SIG-M5 treated with dmso at 0.1 percent for 504 hours (cell line): ENCODE results near the gene RCC2.

Experiments used
- DNase-seq: peaks from one replicate; lab custom pipeline; 2025; ENCODE audit not compliant: unreplicated experiment; lab: John Stamatoyannopoulos, UW

Gene RCC2

GRCh38 chr1:17447501-17447992 lies 8.1 kb upstream of the RCC2 start:
- DNase-seq: no peak

GRCh38 chr1:17442841-17443240 lies 3.4 kb upstream of the RCC2 start:
- no peak for DNase-seq

GRCh38 chr1:17441993-17442357 lies 2.5 kb upstream of the RCC2 start:
- DNase-seq: no peak

- DNase-seq: peak; percentile 72
Observed at GRCh38 chr1:17441265-17441992, 2.0 kb upstream of the RCC2 start.

GRCh38 chr1:17440827-17441168 lies 1.3 kb upstream of the RCC2 start:
- DNase-seq: no peak

- no peak for DNase-seq
Observed at GRCh38 chr1:17440074-17440826, 773 bp upstream of the RCC2 start.

- peak; percentile 70 for DNase-seq
Observed at GRCh38 chr1:17438318-17439249, 893 bp downstream of the RCC2 start.

GRCh38 chr1:17437580-17438317 lies 1.7 kb downstream of the RCC2 start:
- peak; percentile 30 for DNase-seq

- no peak for DNase-seq
Observed at GRCh38 chr1:17437260-17437579, 2.3 kb downstream of the RCC2 start.

- DNase-seq: no peak
Observed at GRCh38 chr1:17436380-17437174, 2.9 kb downstream of the RCC2 start.

GRCh38 chr1:17434601-17435000 lies 4.9 kb downstream of the RCC2 start:
- no peak for DNase-seq

GRCh38 chr1:17434016-17434415 lies 5.5 kb downstream of the RCC2 start:
- no peak for DNase-seq

GRCh38 chr1:17433261-17433660 lies 6.2 kb downstream of the RCC2 start:
- no peak for DNase-seq

GRCh38 chr1:17432412-17432811 lies 7.1 kb downstream of the RCC2 start:
- no peak for DNase-seq

GRCh38 chr1:17429183-17429582 lies 10.3 kb downstream of the RCC2 start:
- no peak for DNase-seq

- DNase-seq: no peak
Observed at GRCh38 chr1:17427696-17428660, 11.5 kb downstream of the RCC2 start.

- no peak for DNase-seq
Observed at GRCh38 chr1:17425806-17426600, 13.5 kb downstream of the RCC2 start.

- DNase-seq: no peak
Observed at GRCh38 chr1:17423781-17424245, 15.7 kb downstream of the RCC2 start.
